ENCODE measurements around the gene PDGFA. TPM values are rescaled to one million over a fixed set of nuclear protein-coding genes. Genes with fewer than 3 reads are reported as not detected.
"Not testable (repeated sequence)": the region's sequence is repeated elsewhere in the genome, so short reads cannot be mapped to it uniquely, and the experiment has no call there.

Gene PDGFA
- total RNA-seq, 1 donor from 2014 or later = 9.8 TPM

GRCh38 chr7:553636-554111, 34.0 kb upstream of the PDGFA start:
- no peaks in the 10 kb centered on the region for H3K27me3 ChIP-seq
- DNase-seq (ENCODE audit: low spot score) = no peak
- no peaks in the 10 kb centered on the region for H4K20me1 ChIP-seq (ENCODE audit: low read depth)
- peaks cover 8% of the 10 kb centered on the region for H3K4me1 Mint-ChIP-seq
- TF ChIP-seq CTCF (IDR thresholded peaks at IDR 0.05) (no peak), EZH2phosphoT487 (IDR thresholded peaks at IDR 0.05) (no peak), EZH2 (IDR thresholded peaks at IDR 0.05) (no peak)
- no peak overlapping the region for H3K9ac ChIP-seq
- no peak overlapping the region for H2AFZ ChIP-seq (replicated peaks)
- no peaks in the 10 kb centered on the region for H3F3A ChIP-seq (ENCODE audit: low read depth)
- no peaks in the 10 kb centered on the region for H3K79me2 ChIP-seq (ENCODE audit: low read depth)
- H3K4me1 ChIP-seq = no peaks in the 10 kb centered on the region
- H3K27ac Mint-ChIP-seq = no peak overlapping the region
- no peak overlapping the region for H3K4me3 ChIP-seq
- no peaks in the 10 kb centered on the region for H3K36me3 Mint-ChIP-seq
- H3K9me3 Mint-ChIP-seq = peaks cover 2% of the 10 kb centered on the region
- H3K27ac ChIP-seq = no peak overlapping the region
- no peaks in the 10 kb centered on the region for H3K36me3 ChIP-seq
- H3K27me3 Mint-ChIP-seq (ENCODE audit: insufficient read depth, low read depth) = peaks cover 4% of the 10 kb centered on the region
- no peaks in the 10 kb centered on the region for H3K9me3 ChIP-seq (ENCODE audit: low read depth)
- no peak overlapping the region for H3K4me3 Mint-ChIP-seq
- H3K4me2 ChIP-seq = no peak overlapping the region

- H3K27me3 Mint-ChIP-seq (ENCODE audit: insufficient read depth, low read depth) = no peaks in the 10 kb centered on the region
- Histone ChIP-seq H3K36me3 (no peaks in the 10 kb centered on the region), H3K27me3 (no peaks in the 10 kb centered on the region), H4K20me1 (ENCODE audit: low read depth) (no peaks in the 10 kb centered on the region), H3F3A (ENCODE audit: low read depth) (no peaks in the 10 kb centered on the region), H3K4me1 (no peaks in the 10 kb centered on the region), H3K4me3 (no peak overlapping the region), H2AFZ (replicated peaks) (no peak overlapping the region), H3K4me2 (no peak overlapping the region), H3K79me2 (ENCODE audit: low read depth) (no peaks in the 10 kb centered on the region), H3K9ac (no peak overlapping the region), H3K9me3 (ENCODE audit: low read depth) (no peaks in the 10 kb centered on the region), H3K27ac (no peak overlapping the region)
- TF ChIP-seq EZH2phosphoT487 (IDR thresholded peaks at IDR 0.05) (no peak), EZH2 (IDR thresholded peaks at IDR 0.05) (no peak), CTCF (IDR thresholded peaks at IDR 0.05) (no peak)
- H3K27ac Mint-ChIP-seq = no peak overlapping the region
- DNase-seq (ENCODE audit: low spot score) = no peak
- H3K36me3 Mint-ChIP-seq = no peaks in the 10 kb centered on the region
- peaks cover 8% of the 10 kb centered on the region for H3K4me1 Mint-ChIP-seq
- H3K4me3 Mint-ChIP-seq = no peak overlapping the region
- H3K9me3 Mint-ChIP-seq = peaks cover 2% of the 10 kb centered on the region
Measured at GRCh38 chr7:552868-553635, 33.4 kb upstream of the PDGFA start.

GRCh38 chr7:552151-552867, 32.7 kb upstream of the PDGFA start:
- not testable (repeated sequence) for H3K27ac Mint-ChIP-seq; H3K9ac ChIP-seq; H3K36me3 ChIP-seq; H3K4me2 ChIP-seq; H3K27ac ChIP-seq; H3F3A ChIP-seq (ENCODE audit: low read depth); H2AFZ ChIP-seq (replicated peaks); H3K27me3 ChIP-seq; H3K4me1 Mint-ChIP-seq; H4K20me1 ChIP-seq (ENCODE audit: low read depth); H3K79me2 ChIP-seq (ENCODE audit: low read depth); H3K27me3 Mint-ChIP-seq (ENCODE audit: insufficient read depth, low read depth); H3K4me3 ChIP-seq; H3K9me3 ChIP-seq (ENCODE audit: low read depth); H3K9me3 Mint-ChIP-seq; H3K4me3 Mint-ChIP-seq; H3K36me3 Mint-ChIP-seq; H3K4me1 ChIP-seq; DNase-seq (ENCODE audit: low spot score)

GRCh38 chr7:551615-551970, 31.9 kb upstream of the PDGFA start:
- not testable (repeated sequence) for H3K36me3 Mint-ChIP-seq; H3K4me1 ChIP-seq; H3K4me3 Mint-ChIP-seq; H3K36me3 ChIP-seq; H3F3A ChIP-seq (ENCODE audit: low read depth); H3K9me3 ChIP-seq (ENCODE audit: low read depth); H3K27me3 ChIP-seq; H3K27ac ChIP-seq; H4K20me1 ChIP-seq (ENCODE audit: low read depth); H3K9ac ChIP-seq; H3K4me1 Mint-ChIP-seq; H3K79me2 ChIP-seq (ENCODE audit: low read depth); H3K27me3 Mint-ChIP-seq (ENCODE audit: insufficient read depth, low read depth); H3K4me3 ChIP-seq; DNase-seq (ENCODE audit: low spot score); H3K9me3 Mint-ChIP-seq; H3K4me2 ChIP-seq; H3K27ac Mint-ChIP-seq; H2AFZ ChIP-seq (replicated peaks)
